Mucosa of stomach (tissue), 1 donor: ENCODE results near the gene GGA2.
A peak's percentile ranks its signal among the peaks of the same experiment; 100 is the strongest.
"Not testable (repeated sequence)": the region's sequence is repeated elsewhere in the genome, so short reads cannot be mapped to it uniquely, and the experiment has no call there.

Experiments
- H3K27me3 ChIP-seq: one replicate; pipeline ENCODE4 v1.7.0; 2013; ENCODE audit warnings: mild to moderate bottlenecking, low read length; ENCODE audit not compliant: control insufficient read depth, insufficient read depth
- H3K36me3 ChIP-seq: one replicate; pipeline ENCODE4 v1.7.0; 2013; ENCODE audit warnings: low read length; ENCODE audit not compliant: control insufficient read depth, insufficient read depth
- H3K4me1 ChIP-seq: one replicate; pipeline ENCODE4 v1.7.0; 2013; ENCODE audit warnings: mild to moderate bottlenecking, low read length; ENCODE audit not compliant: control insufficient read depth, insufficient read depth
- H3K4me3 ChIP-seq: one replicate; pipeline ENCODE4 v1.7.0; 2013; ENCODE audit warnings: low read length
- H3K9ac ChIP-seq: one replicate; pipeline ENCODE4 v1.7.0; 2013; ENCODE audit warnings: mild to moderate bottlenecking, low read length, moderate library complexity
- H3K9me3 ChIP-seq: one replicate; pipeline ENCODE4 v1.7.0; 2013; ENCODE audit warnings: mild to moderate bottlenecking, low read length, moderate library complexity; ENCODE audit not compliant: control insufficient read depth
- donor health status: Pancreatic carcinoma.

GGA2 gene

DNA sequence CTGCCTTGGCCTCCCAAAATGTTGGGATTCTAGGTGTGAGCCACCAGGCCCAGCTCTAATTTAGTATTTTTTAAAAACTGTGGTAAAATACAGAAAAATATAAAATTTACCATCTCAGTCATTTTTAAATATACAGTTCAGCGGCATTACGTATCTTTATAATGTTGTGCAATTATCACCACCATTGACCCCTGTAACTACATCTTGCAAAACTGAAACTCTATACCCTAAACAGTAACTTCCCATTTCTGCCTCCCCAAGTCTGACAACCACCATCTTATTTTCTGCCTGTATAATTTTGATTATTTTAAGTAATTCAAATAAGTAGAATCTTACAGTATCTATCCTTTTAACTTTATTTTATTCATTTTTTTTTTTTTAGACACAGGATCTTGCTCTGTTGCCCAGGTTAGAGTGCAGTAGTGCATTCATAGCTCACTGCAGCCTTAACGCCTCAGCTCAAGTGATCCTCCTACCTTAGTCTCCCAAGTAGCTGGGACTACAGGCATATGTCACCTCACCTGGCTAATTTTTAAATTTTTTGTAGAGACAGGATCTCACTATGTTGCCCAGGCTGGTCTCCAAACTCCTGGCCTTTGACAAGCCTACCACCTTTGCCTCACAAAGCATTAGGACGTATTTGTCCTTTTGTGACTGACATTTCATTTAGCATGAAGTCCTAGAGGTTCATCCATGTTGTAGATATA, 10.9 kb upstream of the GGA2 start:
- Histone ChIP-seq H3K4me3 (no peak overlapping the region), H3K9me3 (no peaks in the 10 kb centered on the region), H3K27me3 (no peaks in the 10 kb centered on the region), H3K36me3 (no peaks in the 10 kb centered on the region), H3K9ac (no peak overlapping the region), H3K4me1 (no peaks in the 10 kb centered on the region)

DNA sequence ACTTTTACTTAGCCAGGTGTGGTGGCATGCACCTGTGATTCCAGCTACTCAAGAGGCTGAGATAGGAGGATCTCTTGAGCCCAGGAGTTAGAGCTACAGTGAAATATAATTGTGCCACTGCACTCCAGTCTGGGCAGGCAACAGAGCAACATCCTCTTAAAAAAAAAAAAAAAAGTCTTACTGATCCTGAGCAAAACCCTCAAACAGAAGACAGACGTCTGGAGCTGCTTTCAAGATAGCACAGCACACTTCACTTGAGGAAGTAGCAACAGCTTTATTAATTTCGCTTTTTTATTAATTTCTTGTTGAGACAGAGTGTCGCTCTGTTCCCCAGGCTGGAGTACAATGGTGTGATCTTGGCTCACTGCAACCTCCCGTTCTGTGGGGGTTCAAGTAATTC, 10.2 kb upstream of the GGA2 start:
- no peaks in the 10 kb centered on the region for H3K4me1 ChIP-seq
- H3K27me3 ChIP-seq, result no peaks in the 10 kb centered on the region
- no peak overlapping the region for H3K9ac ChIP-seq
- no peaks in the 10 kb centered on the region for H3K36me3 ChIP-seq
- no peak overlapping the region for H3K4me3 ChIP-seq
- no peaks in the 10 kb centered on the region for H3K9me3 ChIP-seq

DNA sequence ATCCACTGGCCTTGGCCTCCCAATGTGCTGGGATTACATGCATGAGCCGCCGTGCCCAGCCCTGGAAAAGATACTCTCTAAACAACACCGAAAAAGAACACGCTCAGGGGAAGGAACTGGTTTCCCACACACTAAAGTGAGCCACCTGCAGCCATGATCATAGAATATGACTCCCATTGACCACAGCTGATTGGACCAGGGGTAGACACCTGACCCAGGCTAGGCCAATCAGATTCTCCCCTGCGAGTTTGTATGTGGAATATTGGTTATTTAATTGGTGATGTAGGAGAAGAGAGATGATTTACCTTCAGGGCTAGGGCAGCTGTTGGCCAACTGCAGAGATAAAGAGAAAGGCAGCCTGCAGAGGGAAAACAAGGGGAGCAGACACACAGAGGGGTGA, 9.0 kb upstream of the GGA2 start:
- H3K4me3 ChIP-seq, result no peak overlapping the region
- no peaks in the 10 kb centered on the region for H3K9me3 ChIP-seq
- no peaks in the 10 kb centered on the region for H3K36me3 ChIP-seq
- H3K4me1 ChIP-seq, result peaks cover 5% of the 10 kb centered on the region
- no peak overlapping the region for H3K9ac ChIP-seq
- H3K27me3 ChIP-seq, result no peaks in the 10 kb centered on the region

DNA sequence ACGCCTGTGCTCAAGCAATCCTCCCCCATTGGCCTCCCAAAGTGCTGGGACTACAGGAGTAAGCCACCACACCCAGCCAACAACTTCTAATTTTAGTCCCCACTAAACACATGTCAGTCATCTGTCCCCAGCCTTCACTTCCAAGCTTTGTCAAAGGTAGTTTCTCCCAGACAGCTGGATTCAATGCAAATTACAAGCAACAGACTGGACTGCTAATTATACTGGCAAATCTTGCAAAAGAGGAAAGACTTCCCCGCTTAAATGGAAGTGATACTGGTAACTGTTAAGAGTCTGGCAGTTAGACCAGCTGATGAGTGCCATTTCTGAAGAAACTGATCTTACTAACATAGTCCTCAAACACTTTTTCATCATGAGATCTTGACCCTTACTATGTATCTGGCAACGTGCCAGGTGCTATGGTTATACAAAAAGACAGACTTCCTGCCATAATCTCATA, 8.2 kb upstream of the GGA2 start:
- no peaks in the 10 kb centered on the region for H3K27me3 ChIP-seq
- no peak overlapping the region for H3K9ac ChIP-seq
- no peak overlapping the region for H3K4me3 ChIP-seq
- H3K36me3 ChIP-seq, result no peaks in the 10 kb centered on the region
- H3K9me3 ChIP-seq, result no peaks in the 10 kb centered on the region
- peaks cover 6% of the 10 kb centered on the region for H3K4me1 ChIP-seq

DNA sequence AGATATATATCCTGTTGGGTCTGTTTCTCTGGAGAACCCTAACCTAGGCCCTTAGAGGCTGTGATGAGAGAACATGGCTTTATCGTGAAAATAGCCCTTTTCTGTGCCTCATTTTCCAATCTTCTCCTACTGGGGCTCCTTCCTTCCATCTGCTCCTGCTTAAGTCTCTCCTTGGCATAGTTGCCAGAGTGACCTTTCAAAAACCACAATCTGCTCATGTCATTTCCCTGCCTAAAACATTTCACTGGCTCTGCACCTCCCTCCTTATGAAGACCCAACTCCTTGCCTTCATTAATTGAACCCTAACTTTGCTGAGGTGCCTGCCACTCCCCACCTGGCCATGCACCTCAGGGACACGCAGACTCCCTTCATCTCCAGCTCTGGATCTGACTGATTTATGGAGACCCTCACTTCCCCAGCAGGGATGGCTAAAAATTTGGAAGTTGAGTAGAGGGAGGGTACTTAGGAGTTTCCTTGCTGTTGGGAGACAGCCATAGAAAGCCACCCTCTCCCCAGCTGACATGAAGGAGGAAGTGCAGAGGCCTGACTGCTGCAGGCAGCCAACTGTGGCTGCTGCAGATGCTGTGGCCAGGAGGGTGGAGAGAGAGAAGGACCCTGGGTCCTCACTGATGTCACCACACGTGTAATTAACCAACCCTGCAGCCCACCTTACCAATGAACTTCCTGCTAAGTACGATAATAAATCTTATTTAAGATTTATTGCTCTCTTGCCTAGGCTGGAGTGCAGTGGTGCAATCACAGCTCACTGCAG, 6.3 kb upstream of the GGA2 start:
- Histone ChIP-seq H3K9ac (no peak overlapping the region), H3K4me1 (peaks cover 6% of the 10 kb centered on the region), H3K36me3 (no peaks in the 10 kb centered on the region), H3K27me3 (no peaks in the 10 kb centered on the region), H3K9me3 (no peaks in the 10 kb centered on the region), H3K4me3 (no peak overlapping the region)

DNA sequence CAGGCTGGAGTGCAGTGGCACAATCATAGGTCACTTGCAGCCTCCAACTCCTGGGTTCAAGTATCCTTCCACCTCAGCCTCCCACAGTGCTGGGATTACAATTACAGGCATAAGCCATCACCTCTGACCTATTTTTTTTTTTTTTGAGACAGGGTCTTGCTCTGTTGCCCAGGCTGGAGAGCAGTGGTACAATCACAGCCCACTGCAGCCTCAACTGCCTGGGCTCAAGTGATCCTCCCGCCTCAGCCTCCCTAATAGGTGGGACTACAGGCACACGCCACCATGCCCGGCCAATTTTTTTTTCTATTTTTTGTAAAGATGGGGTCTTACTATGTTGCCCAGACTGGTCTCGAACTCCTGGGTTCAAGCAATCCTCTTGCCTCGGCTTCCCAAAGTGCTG, 5.6 kb upstream of the GGA2 start:
- peaks cover 6% of the 10 kb centered on the region for H3K4me1 ChIP-seq
- H3K27me3 ChIP-seq, result no peaks in the 10 kb centered on the region
- no peak overlapping the region for H3K9ac ChIP-seq
- H3K4me3 ChIP-seq, result no peak overlapping the region
- H3K36me3 ChIP-seq, result no peaks in the 10 kb centered on the region
- no peaks in the 10 kb centered on the region for H3K9me3 ChIP-seq

DNA sequence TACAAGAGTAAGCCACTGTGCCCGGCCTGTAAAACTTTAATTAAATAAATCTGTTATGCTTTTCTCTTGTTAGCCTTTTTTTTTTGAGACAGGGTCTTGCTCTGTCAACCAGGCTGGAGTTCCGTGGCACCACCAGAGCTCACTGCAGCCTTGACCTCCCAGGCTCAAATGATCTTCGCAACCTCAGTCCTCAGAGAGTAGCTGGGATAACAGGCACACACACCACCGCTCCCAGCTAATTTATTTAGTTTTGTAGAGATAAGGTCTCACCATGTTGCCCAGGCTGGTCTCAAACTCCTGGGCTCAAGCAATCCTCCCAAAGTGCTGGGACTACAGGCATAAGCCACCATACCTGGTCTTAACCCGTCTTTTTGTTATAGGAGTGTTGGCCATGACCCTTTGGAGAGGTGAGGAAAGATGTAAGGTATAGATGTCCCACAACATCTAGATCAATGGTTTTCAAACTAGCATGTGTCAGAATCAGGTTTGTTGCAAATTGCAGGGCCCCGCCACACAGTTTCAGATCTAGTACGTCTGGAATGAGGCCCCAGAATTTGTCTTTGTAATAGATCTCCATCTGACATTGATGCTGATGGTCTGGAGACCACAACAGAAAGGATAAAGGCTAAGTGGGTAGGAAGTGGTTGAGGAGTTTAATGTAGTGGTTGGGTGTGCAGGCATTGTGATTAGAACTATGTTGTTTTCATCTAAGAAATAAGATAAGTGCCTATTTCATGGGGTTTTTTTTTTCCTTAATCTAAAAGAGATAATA, 4.3 kb upstream of the GGA2 start:
- no peaks in the 10 kb centered on the region for H3K9me3 ChIP-seq
- no peak overlapping the region for H3K9ac ChIP-seq
- no peaks in the 10 kb centered on the region for H3K36me3 ChIP-seq
- no peaks in the 10 kb centered on the region for H3K27me3 ChIP-seq
- peaks cover 6% of the 10 kb centered on the region for H3K4me1 ChIP-seq
- H3K4me3 ChIP-seq, result no peak overlapping the region

DNA sequence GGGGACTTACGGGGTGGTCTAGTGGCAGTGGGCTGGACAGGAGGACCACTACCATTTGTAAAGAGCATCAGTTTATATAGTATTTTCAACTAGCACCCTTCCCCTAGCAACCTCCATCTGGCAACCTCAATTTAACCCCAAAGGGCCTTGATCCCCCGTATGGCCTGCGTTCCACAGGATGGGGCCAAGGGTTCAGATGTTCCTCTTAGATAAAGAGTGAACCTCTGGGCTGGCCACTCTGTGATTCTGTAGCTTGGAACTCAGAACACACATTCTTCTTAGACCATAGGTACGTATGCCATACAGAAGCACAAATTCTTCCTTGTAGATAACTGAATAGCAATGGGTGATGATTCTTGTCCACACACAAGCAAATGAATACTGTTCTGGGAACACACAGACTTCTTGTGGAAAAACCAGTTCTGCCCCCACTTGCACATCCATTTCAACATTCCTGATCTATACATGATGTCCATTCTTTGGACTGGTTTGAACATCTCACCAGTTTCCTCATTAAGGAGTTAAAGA, 1.9 kb upstream of the GGA2 start:
- Histone ChIP-seq H3K36me3 (no peaks in the 10 kb centered on the region), H3K4me3 (no peak overlapping the region), H3K27me3 (no peaks in the 10 kb centered on the region), H3K9ac (no peak overlapping the region), H3K9me3 (no peaks in the 10 kb centered on the region), H3K4me1 (peaks cover 17% of the 10 kb centered on the region)

DNA sequence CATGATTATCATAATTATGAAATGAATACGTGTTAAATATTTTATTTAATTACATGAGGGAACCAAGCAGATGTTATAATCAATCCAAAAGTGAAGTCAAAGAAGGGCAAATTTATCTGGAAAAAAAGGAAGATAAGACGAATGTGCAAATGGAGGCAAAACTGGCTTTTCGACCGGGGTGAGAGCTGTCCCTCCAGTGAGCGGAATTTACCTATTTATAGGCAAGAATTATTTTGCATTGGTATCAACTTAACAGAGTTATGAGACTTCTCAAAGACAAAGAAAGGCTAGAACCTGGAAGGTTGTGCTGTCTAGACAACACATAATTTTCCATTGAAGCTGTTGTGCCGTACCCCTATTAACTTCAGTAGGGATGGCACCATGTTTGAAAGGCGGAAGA, 1.4 kb upstream of the GGA2 start:
- Histone ChIP-seq H3K9me3 (no peaks in the 10 kb centered on the region), H3K36me3 (no peaks in the 10 kb centered on the region), H3K4me3 (no peak overlapping the region), H3K4me1 (peaks cover 17% of the 10 kb centered on the region), H3K9ac (no peak overlapping the region), H3K27me3 (no peaks in the 10 kb centered on the region)

DNA sequence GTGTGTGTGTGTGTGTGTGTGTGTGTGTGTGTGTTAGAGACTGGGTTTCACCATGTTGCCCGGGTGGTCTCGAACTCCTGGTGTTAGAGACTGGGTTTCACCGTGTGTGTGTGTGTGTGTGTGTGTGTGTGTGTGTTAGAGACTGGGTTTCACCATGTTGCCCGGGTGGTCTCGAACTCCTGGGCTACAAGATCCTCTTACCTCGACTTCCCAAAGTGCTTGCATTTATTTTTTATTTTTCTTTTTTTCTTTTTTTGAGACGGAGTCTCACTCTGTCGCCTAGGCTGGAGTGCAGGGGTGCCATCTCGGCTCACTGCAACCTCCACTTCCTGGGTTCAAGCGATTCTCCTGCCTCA, 599 bp upstream of the GGA2 start:
- H3K27me3 ChIP-seq, H3K9me3 ChIP-seq, H3K36me3 ChIP-seq: not testable (repeated sequence)
- Histone ChIP-seq H3K9ac (peak overlapping the region; percentile 71), H3K4me1 (peaks cover 17% of the 10 kb centered on the region), H3K4me3 (peak overlapping the region; percentile 67)

DNA sequence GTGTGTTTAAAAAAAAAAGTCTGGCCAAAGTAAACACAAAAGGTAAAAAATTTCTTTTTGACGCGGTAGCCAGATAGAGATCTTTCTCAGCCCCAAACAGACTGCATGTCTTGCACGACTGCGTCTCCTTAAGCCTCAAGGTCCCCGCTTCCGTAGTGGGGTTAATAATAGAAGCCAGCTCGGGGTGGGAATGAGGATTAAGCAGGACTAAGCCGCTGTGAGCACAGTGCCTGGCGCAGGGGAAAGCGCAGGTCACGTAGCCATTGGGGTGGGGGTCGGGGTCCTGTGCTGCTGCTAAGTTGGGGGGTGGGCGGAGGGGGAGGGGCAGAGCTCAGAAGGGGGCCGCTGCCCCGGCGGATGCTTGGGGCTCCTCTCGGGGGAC, 521 bp downstream of the GGA2 start:
- no peaks in the 10 kb centered on the region for H3K9me3 ChIP-seq
- H3K27me3 ChIP-seq, result no peaks in the 10 kb centered on the region
- H3K4me1 ChIP-seq, result peaks cover 21% of the 10 kb centered on the region
- peak overlapping the region; percentile 71 for H3K9ac ChIP-seq
- no peak overlapping the region for H3K4me3 ChIP-seq
- H3K36me3 ChIP-seq, result no peaks in the 10 kb centered on the region

DNA sequence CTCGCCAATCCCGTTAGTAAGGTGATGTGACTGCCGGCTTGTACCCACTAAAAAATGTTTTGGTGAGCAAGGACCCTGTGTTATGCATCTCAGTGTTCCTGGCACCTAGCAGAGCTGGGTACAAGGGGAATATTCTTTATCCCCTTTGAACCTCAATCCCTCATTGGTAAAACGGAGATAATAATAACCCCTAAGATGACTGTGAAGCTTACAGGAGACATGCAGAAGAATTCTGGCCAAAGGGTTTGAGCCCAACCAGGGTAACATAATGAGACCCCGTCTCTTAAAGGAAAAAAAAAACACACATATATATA, 896 bp downstream of the GGA2 start:
- H3K9me3 ChIP-seq, result no peaks in the 10 kb centered on the region
- peak overlapping the region; percentile 65 for H3K4me3 ChIP-seq
- peak overlapping the region; percentile 71 for H3K9ac ChIP-seq
- H3K27me3 ChIP-seq, result no peaks in the 10 kb centered on the region
- H3K36me3 ChIP-seq, result no peaks in the 10 kb centered on the region
- H3K4me1 ChIP-seq, result peaks cover 21% of the 10 kb centered on the region
